Brain pericyte (primary cell): Measurements from ENCODE around the gene HOTAIR.
A peak's percentile ranks its signal among the peaks of the same experiment; 100 is the strongest.

Experiments used
- DNase-seq: peaks from one replicate; pipeline ENCODE4 v3.0.0-alpha.2; 2012; ENCODE audit warnings: low read depth, low spot score

The HOTAIR gene

DNA sequence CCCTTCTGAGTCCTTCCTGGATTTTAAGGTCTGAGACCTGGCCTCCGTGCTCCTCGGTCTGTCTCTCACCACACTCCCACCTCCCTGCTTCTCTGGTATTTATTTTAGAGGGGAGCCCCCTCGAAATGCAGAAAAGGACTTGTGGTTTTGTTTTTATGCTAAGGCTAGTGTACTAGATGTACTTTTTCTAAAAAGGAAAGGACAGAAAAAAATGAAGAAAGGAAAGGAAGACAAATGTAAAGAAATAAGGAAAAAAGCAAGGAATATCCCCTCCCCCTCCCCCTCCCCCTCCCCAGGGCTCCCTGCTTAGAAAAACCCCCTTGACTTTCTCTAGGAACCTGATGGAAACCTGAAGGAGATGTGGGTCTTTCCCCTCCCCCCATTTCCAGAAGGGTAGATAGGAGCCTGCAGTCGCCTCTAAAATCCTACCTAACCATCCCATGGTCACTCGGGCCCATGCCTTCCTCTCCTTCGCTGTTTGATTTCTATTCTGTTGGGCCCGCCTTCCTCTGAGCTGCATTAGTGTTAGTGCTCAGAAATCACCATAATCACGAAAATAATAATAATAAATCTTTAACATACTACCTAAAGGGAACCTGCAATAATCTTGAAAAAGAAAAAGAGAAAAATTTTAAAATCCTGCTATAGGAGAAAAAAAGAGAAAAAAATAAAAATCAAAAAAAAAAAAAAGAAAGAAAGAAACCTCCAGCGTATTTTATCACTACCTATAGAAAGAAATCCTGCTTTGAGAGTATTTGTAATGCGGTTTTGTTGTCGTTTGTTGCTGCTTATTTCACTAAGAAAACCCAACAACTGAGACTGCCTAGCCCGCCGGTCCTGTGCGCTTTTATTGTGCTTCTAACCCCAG, 37.1 kb upstream of the HOTAIR start:
- no peak for DNase-seq

DNA sequence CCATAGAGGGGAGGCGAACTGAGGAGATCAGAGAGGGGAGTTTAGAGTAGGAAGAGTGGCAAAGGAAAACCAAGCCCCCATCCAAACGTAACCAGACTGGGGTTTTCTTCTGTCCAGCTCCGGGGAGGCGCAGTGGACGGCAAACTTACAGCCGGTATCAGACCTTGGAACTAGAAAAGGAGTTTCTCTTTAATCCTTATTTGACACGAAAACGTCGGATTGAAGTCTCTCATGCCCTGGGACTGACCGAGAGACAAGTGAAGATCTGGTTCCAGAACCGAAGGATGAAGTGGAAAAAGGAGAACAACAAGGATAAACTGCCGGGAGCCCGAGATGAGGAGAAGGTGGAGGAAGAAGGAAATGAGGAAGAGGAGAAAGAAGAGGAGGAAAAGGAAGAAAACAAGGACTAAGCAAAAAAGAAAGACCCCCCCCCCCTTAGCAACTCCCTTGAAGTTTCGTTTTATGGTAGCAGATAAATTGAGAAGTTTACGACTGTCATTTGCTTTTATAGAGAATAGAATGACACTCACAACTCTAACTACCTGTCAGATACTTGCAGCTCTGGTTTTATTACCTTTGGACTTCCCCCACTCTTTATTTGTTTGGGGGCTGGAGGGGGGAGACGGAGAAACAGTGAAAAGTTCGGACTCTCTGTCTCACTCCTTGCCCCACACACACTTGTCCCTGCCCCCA, 36.4 kb upstream of the HOTAIR start:
- DNase-seq, result no peak

DNA sequence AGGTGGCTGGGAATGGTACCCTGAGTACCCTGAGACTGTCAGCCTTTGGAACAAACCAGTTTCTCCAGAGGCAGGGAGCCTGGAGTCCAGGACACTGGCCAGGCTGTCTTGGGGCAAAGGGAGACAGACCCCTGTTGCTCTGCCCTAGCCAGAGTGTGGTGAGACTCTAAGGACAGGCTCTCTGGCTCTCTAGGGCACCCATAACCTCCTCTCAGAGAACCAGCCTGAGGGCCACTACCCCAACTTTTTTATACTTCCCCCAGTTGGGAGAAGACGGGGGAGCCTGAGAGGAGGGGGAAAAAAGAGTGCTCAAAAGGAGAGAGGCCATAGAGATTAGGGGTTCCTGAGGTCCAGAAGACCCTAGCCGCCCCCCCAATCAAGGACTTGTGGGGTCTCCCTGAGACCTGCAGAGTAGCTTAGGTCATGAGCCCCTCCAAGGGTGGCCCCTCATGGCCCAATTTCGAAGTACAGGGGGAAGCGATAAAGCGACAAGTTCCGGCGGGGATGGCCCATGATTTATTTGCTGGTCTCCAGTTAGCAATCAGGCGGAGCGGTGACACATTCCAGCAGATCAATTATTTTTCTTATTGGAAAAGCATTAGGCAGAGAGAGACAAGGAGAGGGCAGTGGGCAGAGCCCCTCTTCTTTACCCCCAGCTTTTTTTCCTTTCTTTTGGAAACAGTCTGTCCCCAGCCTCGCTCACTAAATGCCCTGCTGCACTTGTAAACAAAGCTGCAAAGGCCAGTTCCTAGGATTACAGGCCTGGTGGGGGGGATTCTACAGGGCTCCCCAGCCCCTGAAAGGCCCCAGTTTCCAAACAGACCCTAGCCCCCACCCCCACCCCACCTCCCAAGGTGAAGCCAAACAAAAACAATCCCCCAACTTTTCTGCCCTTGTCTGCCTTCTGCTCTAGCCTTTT, 35.6 kb upstream of the HOTAIR start:
- no peak for DNase-seq

DNA sequence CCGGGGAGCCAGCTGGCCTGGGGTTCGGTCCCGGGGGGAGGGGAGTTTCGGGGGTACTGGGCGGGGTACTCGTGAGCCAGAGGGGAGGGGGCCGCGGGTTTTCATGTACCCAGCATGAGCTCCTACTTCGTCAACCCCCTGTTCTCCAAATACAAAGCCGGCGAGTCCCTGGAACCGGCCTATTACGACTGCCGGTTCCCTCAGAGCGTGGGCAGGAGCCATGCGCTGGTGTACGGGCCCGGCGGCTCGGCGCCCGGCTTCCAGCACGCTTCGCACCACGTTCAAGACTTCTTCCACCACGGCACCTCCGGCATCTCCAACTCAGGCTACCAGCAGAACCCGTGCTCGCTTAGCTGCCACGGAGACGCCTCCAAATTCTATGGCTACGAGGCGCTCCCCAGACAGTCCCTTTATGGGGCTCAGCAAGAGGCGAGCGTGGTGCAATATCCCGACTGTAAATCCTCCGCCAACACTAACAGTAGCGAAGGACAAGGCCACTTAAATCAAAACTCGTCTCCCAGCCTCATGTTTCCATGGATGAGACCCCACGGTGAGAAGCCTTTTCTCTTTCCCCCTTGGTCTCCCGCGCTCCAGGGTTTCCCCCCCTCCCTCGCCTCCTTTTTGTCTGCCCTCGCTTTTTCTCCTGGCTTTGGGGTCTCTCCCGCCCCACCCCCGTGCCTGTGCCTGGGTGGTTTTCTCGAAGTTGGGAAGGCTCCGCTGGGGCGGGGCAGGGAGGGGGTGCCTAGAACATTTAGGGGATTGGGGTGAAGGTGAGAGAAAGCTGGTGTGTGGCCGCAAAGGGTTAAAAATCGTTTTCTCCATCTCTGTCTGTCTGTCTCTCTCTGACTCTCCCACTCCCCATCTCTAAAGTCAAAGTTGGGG, 34.7 kb upstream of the HOTAIR start:
- no peak for DNase-seq

DNA sequence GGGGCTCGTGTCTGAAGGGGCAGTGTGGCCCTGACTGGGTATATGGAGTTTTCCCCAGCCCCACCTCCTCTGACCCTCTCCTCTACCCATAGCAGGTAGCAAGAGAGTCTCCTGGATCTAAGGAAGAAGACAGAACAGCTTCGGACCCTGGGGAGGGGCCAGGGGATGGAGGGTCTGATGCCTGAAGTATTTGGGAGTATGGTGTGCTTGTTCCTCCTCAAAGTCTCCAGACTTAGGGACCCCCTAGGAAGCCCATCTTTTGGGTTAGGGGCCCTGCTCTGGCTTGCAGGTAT, 33.5 kb upstream of the HOTAIR start:
- no peak for DNase-seq

DNA sequence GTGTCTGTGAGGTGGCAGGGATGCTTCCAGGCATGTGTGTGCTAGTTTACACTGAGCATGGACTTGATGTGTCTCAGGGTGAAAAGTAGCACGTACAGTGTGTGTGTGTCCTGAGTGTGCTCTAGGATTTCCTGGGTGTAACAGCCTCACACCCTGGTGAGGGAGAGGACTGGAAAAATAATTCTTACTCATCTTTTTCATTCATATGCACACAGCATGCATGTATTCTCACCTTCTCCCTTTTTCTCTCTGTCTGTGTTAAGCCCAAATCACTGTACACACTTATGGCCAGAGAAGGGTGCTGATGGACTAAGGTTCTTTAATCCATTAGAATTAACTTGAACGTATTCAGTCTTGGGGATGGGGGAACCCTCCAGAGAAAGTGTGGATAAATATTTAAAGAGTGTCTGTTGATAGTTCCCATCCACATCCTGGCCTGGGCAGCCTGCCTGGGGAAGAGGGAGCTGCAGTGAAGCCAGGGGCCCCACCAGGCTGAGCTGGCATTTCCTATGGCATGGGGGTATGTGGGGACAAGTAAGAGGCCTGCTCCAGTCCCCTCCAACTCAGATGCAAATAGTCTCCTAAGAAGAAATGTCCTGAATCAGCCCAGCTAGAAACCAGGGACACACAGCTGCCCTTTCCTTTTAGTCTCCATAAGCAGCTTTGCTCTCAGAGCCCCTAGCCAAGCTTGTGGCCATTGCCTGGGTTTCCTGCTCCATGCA, 32.9 kb upstream of the HOTAIR start:
- no peak for DNase-seq

DNA sequence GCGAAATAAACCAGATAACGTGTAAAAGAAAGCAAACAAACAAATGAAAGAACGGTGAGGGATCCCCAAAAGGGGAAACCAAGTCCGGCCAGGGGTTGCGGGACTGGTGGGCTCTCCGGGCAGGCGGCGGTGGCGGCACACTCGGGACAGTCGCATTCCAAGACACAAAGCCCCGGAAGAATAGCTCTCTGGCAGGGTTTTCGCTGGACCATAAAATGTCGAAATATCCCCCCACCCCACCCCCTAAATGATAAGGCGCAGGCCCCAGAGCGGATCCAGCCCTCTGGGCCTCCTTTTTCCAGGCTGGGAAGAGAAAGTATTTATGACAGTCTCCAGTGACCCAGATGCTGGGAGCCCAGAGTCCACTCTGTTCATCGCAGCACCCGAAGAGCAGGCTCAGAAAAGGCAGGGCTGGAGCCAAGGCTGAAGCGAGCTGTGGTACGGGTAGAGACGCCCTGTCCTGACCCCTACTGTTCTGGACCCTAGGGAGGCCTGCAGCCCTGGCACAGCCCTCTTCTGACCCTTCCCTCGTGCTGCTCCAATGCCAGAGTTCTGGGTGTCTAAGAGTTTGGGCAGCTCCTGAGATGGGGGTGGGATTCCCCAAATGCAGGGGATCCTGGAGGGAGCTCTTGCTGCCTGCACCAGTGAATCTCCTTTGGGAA, 31.9 kb upstream of the HOTAIR start:
- DNase-seq, result no peak

DNA sequence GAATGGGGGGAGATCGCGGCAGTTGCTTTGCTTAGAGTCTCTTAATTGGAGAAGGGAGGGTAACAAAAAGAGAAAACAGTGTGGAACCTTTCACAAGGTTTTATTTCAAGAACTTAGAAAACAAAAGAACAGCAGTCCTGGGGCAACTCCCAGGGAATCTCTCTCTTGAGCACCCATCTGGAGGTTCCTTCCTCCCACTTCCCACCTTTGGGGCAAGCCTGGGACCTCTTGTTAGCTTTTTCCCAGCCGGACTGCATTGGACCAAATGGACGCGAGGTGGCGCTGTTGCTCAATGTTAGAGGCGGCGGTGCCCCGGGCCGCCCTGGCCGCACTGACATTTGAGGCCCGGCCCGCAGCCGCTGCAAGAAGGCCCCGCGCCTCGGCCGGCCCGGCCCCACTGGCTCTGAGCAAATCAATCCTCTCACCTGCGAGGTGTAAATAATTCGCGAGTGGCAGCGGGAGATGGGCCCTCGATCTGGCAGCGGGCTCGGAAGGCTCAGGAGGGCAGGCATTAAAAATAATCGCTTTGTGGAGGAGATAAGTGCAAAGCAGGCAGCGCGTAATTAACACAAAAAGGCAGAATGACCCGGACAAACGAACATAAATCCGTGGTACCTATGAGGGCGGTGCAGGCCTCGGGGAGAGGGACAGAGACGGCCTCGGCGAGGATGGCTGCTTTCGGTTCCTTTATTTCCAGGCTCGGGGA, 31.3 kb upstream of the HOTAIR start:
- peak; percentile 21 for DNase-seq

DNA sequence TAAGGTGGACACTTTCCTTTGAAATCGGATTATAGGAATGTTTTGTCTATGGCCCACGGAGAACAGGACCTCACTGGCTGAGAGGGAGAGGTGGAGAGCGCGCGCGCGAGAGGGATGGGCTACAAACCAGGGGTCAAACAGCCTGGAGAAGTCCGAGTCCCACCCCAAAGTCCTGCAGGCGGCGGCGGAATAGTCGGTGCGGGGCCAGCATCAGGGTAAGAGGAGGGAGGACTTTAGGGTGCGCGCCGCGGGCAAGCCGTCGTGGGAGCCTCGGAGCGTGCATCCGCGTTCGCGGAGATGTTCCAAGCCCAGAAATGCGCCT, 30.7 kb upstream of the HOTAIR start:
- DNase-seq, result no peak

DNA sequence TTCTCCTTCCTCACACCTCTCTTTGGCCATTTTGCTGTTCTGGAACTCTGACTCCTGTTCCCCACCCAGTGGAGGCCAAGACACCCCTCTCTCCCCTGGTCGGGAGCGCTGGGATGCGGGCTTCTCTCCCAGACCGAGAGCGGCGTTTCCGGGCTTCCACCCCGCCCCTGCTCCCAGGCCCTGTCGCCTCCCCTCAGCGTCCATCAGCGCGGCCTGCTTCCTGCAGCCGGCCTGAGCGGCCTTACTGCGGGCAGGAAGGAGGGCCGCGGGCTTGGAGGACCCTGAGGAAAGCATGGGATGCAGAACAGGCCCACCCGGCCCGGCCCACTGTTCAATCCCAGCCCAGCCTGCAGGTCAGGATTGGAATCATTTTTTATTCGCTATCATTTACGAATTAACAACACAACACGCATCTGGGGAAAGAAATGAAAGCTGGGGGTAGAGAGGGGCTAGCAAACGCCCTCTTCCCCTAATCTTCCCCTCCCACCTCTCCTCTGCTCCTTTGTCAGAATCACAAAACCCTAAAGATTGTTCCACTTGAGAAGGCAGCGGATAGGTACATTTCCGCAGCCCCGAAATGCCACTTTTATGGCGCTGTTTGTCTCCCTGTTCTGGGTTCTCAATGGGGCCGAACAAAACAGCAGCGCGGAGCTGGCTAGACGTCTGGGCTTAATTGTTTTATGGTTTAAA, 30.2 kb upstream of the HOTAIR start:
- DNase-seq, result no peak

DNA sequence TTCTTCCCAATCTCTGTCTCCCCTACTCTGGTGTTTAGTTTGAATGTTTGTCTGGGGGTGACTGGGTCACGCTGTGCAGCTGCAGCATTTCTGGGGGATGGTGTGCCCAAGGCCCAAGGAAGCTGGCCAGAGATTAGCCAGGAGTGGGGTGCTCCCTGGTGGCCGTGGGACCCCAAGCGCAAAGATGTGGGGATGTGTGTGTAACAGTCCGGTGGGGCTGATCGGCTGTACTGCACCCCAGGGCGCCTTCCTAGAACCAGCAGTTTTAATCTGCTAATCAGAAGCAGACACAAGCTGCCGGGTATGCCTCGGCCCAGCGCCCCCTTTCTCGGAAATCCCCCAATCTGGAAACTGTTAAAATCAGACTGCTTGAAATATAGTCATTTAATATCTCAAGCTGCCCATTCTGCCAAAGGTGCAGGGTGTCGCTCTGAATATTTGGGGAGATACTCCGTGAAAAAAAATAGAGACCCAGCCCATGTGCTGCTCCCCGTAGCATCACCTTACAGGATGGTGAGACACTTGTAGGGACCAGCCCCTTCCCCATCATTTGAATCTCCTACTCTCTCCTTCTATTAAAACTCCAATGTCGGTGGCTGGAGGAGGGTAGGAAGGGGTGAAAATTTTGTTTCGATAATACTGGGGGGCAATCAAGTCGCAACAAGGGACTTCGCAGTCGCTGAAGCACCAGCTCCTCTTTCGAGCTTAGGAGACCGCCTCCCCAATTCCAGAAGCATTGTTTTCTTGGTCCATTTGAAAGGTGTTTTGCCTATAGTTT, 29.5 kb upstream of the HOTAIR start:
- DNase-seq, result no peak

DNA sequence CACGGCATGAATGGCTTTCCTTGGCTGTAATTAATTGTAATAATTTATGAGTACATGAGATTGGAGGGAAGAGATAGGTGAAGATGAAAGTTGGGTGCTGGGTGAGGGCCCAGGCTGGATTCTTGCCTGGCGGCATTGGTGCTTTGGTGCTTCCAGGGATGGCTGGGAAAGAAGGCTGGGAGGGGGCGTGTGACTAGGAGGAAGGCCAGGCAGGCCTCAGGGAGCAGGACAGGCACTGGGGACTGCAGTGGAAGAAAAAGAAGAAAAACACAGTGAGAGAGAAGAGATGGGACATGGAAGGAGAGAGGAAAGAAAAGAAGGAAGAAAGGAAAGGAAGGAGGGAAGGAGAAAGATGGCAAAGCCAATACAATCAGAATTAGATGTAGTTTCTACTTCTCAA, 28.9 kb upstream of the HOTAIR start:
- no peak for DNase-seq

DNA sequence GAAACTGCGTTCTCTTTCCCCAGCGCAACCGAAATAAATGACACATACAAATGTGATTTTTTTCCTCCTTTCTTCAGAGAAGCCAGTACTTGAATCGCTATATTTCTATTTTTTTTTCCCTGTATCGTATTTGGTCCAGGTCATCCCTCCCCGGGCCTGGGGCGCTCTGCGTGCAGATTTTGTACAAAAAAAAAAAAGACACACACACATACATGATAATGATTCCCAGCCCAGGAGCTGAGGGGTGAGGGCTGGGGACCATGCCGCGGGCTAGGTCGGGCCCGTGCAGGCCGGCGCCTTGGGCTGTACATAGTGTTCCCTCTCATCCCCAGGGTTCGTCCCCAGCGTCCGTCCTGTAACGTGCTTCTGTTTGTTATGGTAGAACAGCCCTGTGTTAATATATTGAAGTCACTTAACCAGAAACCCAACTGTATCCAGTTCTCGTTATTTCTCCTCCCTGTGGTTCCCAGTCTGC, 28.2 kb upstream of the HOTAIR start:
- DNase-seq, result no peak

DNA sequence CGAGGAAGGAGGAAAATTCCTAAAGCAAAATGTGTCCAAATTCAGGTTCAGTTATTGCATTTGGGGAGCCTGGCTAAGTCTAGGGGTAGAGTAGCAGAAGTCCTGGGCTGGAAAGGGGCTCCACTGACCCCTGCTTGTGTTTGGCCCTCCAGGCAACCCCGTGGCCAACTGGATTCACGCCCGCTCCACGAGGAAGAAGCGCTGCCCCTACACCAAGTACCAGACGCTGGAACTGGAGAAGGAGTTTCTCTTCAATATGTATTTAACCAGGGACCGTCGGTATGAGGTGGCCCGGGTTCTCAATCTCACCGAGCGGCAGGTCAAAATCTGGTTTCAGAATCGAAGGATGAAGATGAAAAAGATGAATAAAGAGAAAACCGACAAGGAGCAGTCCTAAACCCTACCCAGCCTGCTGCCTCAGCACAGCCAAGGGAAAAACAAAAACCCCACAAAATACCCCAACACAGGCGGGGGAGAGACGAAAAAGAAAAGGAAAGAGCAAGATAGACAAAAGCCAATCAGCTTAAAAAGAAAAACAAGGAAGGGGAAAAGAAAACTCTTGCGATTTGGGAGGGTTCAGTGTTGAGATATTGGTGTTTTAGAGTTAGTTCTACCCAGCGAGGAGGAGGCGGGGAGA, 27.6 kb upstream of the HOTAIR start:
- DNase-seq, result no peak

DNA sequence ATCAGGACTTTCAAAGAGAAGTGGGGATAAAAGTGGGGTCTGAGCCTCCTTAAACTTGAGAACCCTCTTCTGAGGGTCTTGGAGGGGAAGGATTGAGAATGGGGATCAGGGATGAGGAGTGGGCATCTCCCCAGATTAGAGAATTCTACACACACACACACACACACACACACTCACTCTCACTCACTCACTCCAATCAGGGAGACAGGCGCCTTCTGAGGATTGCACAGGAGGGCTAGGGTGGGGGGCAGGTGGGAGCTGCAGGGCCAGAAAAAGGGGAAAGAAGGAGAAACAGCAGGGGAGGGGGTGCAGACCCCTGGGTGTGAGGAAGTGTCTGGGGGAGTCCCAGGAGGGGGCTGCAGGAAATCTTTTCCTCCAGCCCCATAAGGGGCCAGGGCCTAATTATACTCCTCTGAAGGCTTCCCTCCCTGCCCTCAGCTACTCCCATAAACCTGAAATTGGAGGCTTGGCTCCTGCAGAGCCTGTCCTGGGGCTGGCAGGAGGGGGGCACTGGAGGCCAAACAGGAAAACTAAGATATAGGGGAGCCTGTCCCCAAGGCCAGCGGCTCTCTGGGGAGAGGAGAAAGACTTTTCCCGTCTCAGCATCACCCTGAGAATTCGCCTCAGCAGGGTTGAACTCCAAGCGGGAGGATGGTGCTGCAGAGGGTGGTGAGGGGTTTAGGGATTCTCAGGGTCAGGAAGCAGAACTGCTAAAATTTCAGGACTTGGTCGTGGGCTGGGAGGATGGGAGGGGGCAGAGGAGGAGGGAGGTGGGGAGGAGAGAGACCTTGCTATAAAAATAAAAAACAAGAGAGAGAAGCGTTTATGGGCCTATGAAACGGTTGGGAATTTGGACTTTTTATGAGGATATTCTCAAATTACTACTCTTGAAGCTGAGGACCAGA, 26.8 kb upstream of the HOTAIR start:
- no peak for DNase-seq
